CD4-positive, alpha-beta T cell treated with Interleukin-17A for 4 hours (primary cell): Measurements from ENCODE around the gene REEP1.
"Not testable (repeated sequence)": the region's sequence is repeated elsewhere in the genome, so short reads cannot be mapped to it uniquely, and the experiment has no call there.

Source experiments
- DNase-seq: peaks from one replicate; pipeline ENCODE4 v3.0.0-alpha.2; 2020; ENCODE audit warnings: mixed read lengths

Gene REEP1

DNA sequence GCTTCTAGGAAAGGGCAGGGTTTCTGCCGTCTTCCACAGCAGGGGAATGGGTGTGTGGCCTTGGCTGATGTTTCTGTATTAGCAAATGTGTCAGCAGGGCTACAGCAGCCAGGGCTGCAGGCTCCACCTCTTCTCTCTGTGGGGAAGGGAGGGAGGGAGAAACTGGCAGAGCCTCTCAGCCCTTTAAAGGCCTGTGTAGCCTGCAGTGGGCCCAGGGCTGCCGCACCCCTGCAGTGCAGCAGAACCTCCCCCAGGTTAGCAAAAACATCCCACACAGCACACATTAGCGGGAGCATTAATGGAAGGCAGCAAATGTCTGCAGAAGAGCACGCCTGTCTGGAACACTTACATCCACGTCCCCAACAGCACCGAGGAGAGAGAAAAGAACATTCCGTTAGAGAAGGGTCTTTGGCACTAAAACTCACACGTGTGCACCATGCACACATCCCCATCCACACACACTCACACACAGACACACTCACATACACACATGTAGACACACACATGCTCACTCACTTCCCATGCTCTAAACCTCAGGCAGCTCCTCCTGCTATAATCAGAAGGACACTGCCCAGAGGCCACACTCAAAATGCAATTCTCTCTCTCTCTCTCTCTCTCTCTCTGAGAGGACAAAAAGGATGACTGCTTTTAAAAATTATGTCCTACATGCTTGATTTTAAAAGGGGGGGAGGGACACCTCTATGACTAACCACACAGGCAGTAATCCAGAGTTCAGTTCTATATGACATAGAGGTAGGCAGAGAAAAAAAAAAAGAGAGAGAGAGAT, 114.1 kb downstream of the REEP1 start:
- no peak for DNase-seq

DNA sequence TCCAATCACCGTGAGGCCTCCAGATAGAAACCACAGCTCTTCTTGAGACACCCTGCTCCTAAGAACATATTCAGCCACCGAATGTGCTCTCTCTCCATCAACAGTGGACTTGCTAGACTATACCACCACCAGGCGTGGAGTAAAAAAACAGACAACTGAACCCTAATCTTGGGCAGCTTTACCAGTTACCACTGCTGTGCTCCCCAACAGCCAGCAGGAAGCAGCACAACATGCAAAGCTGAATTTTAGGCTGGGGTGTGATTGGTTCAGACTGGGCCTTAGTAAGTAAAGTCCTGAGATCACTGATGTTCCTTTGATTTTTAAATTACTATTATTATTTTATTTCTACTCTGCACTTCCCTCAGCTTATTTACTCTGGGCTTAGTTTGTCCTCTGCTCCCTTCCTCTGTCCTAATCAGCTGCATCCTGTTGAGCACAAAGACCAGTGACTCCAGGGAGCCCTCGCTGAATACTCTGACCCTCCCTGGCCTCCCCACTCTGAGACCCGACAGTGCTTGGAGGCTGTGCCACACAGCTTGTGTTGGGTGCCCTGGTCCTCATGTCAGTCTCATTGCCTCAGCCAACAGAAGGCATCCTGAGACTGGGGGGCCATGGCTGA, 116.3 kb downstream of the REEP1 start:
- peak; percentile 69 for DNase-seq

DNA sequence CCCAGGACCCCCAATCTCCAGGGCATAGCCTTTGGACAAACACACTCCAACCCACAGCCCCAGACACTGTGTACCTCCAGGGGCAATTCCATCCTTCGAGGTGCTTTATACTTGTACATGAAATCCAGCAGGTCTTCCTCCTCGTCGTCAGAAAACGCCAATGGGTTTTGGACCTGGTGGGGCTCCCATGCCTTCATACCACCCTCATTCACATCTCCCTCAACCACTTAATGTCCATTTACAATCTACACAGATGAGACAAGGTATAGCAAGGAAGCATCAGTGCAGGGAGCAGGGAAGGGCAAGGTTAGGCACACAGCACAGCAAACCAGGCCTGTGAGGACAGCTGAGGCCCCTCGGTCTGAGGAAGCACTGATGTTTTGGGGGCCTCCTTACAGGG, 117.5 kb downstream of the REEP1 start:
- no peak for DNase-seq

DNA sequence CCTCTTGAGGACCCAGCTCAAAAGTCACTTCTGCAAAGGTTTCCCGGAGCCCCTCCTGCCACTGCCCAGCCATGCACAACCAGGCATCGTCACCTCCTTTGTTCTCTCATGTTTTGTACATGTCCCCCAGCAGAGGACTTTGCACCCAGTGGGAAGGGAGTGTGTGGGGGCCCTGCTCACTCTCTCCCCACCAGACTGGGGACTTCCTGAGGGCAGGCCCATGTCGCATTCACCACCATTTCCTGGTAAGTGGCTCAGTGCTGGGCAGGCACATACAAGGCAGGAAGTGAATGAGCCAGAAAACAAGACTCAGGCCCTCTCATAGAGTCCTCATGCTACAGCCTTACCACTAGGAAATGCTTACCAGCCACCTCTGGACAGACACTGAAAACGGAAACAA, 119.3 kb downstream of the REEP1 start:
- no peak for DNase-seq

DNA sequence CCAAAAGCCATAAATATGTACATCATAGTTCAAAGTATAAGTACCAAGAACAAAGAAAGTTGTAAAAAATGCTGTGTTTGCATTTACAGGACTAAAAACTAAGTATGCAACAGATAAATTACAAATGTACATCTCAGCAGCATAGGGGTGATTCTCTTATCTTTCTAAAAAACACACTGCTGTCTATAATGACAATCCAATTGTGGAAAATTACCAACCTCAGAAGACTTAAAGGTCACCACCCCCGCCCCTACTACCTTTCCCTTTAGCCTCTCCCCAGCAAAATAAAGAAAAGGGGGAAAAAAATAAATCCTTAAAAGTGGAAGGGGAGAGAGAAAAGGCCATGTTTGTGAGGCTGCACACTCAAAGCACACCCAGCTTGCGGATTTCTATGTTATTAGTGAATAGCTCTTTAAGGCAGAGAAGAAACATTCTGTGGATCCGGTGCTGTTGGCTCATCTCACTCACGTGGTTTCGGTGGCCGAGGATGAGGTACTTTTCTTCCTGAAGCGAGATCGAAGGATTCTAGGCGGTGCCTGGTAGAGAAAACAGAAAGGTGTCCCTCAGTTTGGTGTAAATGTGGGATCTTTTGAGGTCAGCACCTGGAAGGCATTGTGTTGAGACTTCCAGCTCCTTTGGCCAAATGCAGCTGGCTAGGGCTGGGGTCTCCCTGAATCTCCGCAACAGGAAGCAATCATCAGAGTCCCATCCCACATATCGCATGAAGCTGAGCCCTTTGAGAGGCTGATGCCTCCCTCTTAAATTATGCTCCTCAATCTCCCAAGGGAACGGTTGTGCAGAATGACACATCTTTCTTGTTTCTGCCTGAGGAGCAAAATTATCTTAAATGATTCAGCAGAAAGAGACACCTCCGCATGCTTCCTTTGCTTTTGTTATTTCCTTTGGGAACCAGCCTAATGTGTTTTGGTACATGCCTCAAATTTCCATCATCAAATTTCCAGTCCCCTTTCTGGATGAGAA, 120.6 kb downstream of the REEP1 start:
- DNase-seq = no peak

DNA sequence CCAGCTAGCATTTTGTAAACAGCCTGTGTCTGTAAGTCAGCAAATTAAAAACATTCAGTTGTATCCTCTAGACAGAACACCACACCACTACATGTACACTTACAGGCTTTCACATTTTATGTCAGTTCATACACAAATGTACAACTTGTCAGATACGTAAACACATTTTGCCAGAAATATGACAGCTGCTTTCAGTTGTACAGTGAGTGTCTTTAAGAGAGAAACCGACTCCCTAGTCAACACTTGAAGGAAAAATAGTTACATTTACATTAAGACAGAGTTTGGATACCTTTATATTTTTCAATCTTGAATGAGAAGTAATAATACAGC, 123.0 kb downstream of the REEP1 start:
- DNase-seq = no peak

DNA sequence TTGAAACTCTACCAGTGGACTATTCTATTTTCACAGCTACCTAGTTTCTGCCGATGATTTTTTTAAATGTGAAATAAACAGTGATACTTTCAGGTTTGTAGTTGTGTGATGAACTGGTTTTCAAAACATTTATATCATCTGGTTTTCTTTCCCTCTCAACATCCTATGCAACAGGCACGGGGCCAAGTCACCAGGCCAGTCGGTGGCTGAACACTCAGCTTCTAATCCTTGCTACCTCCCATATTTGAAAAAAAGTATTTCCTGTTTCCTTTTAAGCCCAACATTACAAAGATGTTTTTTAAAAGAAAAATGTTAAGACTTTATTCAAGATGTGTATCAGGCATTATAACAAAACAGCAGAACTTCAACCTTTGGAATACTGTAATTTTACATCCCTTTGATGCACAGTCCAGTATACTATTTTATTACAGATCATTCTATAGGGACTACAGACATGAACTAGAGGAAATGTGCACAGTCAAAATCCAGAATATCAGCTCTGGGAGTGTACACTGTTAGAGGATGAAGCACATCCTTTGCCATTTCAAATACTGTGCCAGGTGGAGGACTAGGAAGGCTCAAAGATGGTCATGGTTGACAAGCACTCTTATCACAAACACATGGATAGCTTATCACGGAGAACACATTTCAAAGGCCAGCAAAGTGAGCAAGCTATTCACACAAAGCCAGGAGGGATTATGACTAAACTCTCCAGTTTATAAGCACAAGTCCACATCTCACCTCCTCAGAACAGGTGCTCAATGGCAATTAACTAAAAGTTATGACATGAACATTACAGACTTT, 123.5 kb downstream of the REEP1 start:
- no peak for DNase-seq

DNA sequence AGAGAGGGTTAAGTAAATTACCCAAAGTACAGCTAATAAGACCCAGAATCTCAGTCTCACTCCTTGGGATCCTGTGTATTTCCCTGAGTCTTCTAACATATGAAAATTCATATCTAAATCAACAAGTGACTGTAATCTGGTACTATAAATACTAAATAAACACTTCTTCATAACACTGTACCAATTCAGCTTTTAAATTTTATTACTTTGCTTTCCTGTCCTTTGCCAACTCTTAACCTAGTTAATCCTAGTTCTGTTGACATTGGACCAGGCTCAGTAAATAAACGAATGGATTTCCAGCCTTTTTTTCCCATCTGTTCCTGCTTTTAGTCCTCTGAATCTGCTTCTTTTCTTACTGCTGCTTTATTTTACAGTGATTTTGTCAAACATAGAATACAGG, 124.4 kb downstream of the REEP1 start:
- DNase-seq = no peak

DNA sequence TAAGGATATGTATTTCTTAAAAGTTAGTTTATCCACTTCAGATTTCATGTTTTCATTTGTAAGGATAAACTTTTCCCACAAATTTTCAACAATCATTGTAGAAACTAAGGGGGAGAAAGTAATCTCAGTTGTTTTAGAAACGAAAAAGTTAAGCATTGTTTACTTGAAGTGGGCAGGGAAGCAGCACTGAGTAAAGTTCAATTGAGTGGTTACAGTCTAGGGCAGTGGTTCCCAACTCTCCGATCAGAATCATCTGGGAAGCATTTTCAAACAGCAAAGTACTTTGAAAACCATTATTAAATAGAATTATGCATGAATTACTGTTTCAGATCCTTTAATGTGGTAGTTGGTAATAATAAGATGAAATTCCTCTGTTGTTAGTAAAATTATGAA, 125.6 kb downstream of the REEP1 start:
- DNase-seq = no peak

DNA sequence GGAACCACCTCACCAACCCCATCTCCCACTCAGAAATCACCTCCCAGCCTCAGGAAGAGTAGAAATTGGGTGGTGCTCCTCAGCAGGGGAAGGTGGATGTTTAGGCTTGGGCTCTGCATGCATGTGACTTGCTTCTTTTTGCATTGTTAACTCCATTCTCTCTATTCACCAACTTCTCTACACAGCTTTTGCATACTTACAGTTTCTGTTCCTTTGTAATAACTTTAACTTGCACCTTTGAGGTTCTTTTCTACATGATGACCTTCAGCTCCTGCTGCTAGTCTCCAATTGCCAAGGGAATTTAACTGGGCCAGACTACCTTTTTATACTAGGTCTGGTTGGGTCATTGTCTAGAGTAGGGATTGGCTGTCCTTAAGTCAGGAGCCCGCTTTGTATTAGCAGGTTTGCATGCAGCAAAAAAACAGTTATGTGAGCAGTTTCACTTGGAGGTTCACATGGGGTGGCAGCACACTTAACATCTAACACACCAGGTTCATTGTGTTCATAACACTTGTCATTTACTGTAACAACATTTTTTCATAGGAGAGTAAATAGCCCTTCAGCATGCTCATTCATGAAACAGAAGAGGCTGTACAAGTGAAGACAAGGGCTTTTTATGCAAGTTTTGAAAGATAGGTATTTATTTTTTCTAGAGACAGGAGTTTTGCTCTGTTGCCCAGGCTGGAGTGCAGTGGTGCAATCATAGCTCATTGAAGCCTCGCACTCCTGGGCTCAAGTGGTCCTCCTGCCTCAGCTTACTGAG, 126.2 kb downstream of the REEP1 start:
- DNase-seq = no peak

DNA sequence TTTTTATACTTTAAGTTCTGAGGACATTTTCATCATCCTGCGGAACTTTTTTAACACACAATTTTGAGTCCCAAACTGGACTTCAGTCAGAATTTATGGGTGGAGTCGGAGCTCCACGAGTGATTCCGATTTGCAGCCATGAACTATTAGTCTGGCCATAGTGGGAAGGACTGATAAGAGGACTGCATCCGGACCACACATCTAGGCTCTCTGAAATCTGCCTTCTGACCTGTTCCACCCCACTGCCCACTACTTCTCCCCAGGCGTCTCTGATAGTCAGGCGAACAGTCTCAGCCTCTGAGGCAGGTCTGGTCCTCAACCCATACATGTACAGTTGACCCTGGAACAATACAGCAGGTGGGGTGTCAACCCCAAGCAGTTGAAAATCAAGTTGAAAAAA, 133.0 kb downstream of the REEP1 start:
- no peak for DNase-seq

DNA sequence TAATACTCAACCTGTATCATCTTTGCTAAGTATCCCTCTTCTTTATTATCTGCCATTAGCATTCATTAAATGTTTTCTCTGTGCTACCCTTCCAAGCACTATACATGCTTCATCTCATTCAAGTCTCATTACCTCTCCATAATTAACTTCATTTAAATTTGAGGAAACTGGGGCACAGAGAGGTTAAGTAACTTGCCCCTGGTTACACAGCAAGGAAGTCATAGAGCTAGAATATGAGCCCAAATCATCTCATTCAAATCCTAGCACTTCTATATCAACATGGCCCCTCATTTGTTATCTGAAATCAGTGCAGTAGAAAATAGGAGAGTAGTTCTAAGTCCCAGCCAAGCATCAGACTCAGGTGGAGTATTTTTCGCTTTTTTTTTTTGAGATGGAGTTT, 133.8 kb downstream of the REEP1 start:
- no peak for DNase-seq

DNA sequence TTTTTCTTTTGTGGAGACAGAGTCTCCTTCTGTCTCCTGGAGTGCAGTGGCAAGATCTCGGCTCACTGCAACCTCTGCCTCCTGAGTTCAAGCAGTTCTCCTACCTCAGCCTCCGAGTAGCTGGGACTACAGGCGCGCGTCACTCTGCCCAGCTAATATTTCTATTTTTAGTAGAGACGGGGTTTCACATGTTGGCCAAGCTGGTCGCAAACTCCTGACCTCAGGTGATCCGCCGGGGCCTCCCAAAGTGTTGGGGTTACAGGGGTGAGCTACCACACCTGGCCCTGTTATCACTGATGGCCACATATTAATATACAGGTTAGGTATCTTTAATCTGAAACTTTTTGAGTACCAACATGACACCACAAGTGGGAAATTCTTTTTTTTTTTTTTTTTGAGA, 134.7 kb downstream of the REEP1 start:
- DNase-seq = no peak

DNA sequence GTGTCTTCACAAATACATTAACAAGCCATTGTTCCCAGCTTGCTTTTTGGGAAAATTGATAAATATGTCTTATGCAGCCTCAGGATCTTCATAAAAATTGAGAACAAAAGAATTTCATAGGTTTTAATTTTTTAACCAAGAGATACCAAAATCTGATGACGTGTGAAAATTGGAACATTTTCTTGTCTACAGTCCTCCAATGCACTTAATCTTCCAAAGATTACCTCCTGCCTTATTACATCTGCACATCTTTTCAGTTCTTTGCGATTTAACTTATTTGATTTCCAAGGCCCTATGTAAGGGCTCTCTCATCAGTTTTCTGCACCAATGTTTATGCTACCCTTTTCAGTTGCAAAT, 135.1 kb downstream of the REEP1 start:
- DNase-seq = no peak

DNA sequence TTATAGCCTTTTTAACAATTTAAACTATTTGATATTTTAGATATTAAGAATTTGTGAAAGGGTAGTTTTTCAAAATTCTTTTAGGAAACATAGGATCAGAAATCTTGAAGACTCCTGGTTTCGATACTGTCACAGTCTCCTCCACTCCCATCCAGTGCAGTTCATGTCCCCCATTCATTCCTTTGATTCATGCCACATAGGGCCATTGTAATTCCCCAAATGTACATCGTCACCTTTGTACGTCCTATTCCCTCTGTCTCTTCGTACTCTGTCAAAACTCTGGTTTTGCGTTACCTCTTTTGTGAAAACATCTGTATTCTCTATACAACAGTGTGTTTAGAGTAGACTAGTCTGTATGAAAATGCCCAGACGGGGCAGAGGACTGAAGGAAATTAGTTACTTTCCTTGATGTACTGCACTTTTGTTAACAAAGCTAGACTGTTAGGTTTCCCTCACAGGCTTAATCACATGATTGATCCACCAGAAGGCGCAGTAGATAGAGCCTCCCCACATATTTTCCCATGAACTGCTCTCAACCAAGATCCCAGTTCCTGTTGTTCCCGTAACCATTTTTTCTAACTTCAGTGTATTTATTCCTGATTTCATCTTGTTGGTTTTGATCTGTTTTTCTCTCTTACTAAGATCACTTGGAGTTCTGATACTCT, 135.6 kb downstream of the REEP1 start:
- no peak for DNase-seq

DNA sequence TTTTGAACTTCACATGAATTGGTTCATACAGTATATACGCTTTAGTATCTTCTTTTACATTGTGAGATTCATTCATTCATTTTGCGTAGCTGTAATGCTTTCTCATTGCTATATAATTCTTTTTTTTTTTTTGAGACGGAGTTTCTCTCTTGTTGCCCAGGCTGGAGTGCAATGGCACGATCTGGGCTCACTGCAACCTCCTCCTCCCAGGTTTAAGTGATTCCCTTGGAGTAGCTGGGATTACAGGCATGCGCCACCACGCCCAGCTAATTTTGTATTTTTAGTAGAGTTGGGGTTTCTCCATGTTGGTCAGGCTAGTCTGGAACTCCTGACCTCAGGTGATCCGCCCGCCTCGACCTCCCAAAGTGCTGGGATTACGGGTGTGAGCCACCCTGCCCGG, 136.9 kb downstream of the REEP1 start:
- DNase-seq = not testable (repeated sequence)

DNA sequence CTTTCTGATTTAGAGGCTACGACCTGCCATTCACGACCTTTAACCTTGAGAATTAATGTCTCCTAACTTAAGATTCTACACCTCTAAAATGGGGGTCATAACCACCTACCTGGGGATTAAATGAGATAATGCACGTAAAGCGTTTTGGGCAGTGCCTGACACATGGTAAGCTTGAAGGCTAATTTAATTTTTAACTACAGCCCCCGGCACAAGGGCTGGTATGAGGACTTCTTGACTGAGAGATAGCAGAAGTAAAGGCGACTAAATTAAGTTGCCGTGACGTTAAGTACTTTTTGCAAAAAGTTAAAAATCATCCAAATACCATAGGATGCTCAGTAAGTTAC, 137.6 kb downstream of the REEP1 start:
- DNase-seq = no peak

DNA sequence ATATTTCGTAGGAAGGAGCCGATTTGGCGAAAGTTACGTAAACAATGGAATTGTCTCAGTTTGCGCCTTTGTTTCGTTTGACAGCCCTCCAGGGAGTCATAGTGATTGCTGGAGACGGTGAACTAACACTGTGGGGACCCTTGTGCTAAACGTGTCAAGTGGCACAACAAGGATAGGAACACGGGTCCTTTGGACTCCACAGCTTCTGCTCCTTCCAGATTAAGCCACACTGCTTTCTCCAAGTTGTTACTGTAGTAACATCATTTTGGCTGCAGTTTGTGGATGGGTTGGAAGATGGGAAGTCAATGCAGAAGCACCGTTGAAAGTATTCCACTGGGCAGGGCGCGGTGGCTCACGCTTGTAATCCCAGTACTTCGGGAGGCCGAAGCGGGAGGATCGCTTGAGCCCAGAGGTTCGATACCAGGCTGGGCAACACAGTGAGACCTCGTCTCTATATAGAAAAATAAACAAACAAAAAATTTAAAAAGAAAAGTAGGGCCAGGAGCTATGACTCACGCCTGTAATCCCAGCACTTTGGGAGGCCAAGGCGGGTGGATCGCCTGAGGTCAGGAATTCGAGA, 141.5 kb downstream of the REEP1 start:
- DNase-seq = no peak

DNA sequence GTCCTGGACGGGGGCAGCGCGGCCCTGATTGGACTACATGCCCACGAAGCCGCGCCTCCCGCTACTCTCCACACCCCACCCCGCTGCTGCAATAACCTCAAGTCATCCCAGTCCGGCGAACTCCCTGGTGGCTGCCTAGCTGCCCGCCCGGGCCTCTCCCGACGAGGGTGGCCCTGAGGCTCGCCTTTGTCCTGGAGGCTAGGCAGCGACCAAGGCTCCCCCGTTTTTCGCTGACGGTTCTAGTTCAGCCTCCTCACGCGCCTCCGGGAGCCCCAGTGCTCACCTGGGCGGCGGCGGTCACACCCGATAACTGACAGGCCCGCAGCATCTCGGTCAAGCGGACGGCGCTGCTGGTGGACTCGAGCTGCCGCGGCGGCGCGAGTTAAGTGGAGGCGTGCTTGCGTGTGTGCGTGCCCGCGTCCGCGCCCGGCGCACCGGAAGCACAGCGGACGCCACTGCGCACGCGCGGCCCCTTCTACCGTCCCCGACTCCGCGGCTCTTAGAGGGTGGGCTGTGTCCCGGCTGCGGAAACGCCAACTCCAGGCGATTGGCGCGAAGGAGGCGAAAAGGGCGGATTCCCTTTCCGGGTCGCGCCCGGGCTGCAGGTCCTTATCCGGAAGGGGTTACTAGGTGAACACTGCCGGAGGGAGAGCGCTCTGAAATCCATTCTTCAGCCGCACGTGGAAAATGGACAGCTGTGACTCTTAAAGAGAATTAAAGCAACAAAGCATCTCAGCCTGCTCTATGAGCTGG, 142.2 kb downstream of the REEP1 start, which contains the start of gene IMMT:
Gene IMMT (minus strand): TSS at position 408 of the 753 bp plus-strand sequence. CDS start 80 bp downstream, at position 328.
- DNase-seq = peak; percentile 93

DNA sequence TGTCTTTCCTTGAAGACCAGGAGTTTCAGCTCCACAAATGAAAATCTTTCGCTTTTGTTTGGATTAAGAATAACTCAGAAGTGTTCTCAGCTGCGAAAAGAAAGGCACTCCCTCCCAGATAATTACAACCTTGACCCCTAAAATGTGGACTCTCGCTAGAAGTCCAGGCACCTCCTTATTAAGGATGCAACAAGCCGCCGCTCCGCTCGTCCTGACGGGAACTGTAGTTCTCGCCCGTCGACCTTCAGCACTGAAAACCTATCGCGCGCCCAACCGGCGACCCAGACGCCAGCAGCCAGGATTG, 142.7 kb downstream of the REEP1 start:
- no peak for DNase-seq
